Stimulated activated CD8-positive, alpha-beta memory T cell treated with anti-CD3 and anti-CD28 coated beads, Interleukin-4, amount 100 ng/mL, for 1 hour (primary cell): ENCODE data around the gene RPS6KA2.

Source experiments
- DNase-seq, 2 donors: peaks; one replicate each; pipeline ENCODE4 v3.0.0-alpha.2; 2020; ENCODE audit warnings: low read depth in 2 of 2, low spot score in 1 of 2

Gene RPS6KA2

DNA sequence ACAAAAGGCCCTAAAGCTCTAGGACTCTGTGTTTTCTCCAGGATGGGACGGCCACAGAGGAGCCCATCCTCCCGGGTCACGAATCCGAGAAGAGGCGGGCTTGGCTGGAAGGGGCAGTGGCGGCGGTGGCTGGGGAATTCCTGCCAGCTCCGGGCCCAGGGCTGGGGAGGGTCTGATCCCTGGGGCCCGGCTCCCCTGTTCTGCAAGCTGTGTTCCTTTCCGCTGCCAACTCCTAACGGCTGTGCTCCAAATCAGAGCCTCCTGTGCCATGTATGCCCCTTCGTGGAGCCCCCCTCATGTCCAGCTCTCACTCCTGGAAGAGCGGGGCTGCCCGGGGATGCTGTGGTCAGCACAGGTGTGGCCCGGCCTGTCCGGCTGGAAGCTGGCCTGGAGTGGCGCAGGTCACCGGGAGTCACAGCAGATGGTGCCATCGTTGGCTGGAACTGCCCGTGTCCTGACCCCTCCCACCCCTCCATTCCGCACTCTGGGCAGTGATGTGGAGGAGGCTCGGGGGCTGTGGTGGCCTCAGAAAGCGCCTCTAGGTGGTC, 156.1 kb downstream of the RPS6KA2 start:
- no peak for DNase-seq

DNA sequence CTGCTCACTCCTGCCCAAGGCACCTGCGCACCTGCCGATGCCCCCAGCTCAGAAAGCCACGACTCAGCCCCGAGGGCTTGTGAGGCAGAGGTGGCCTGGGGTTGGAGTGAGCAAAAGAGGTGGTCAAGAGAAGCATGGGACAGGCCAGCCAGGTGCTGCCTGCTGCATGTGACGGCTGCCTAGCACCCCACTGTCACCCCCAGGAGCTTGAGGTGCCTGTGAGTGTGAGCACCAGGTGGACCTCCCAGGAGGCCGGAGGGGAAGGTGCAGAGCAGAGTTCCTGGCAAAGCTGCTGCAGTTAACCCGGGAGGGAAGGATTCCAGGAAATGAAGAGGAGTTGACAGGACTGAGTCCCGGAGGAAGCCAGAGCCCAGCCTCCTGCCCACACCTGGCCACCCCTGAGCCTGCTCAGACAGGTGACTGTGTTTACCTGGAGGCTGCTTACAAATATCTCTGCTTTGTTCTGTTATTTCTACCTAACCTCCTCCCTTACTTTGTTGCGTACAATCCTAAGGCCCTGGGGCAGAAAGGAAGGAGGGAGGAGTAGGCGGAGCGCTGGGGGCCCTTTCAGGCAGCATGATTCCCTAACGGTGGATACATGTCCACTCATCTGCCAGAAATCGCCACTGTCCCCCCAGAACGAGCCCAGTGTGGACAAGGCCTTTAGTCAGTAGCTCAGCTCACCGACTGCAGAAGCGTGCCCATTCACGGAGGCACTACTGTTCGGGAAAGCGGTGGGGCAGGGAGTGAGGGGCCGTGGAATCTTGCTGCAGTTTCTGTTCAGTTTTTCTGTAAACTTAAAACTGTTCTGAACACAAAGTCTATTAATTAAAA, 156.8 kb downstream of the RPS6KA2 start:
- DNase-seq: no peak

DNA sequence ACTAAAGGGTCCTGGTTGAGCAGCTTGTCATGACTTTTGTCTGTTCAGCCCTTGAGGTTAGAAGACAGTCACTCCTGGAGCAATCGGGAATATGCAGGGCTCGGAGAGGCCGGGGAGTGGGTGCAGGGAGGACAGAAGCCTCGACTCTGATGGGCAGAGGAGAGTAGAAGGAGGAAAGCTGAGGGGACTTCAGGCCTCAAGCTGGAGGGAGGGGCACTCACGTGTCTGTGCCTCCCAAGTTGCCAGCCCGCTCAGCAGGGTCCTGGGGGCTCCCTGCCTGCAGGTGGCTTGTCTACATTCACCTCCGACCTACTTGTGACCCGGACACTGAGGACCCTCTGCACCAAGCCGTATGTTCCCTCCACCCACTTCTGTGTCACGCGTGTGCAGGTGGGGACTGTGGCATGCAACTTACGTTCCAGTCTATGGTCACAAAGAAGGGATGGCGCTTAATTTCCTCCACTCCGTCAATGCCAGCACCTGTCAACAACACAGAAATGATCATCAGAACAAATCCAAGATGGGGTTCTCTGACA, 157.6 kb downstream of the RPS6KA2 start:
- DNase-seq: no peak

DNA sequence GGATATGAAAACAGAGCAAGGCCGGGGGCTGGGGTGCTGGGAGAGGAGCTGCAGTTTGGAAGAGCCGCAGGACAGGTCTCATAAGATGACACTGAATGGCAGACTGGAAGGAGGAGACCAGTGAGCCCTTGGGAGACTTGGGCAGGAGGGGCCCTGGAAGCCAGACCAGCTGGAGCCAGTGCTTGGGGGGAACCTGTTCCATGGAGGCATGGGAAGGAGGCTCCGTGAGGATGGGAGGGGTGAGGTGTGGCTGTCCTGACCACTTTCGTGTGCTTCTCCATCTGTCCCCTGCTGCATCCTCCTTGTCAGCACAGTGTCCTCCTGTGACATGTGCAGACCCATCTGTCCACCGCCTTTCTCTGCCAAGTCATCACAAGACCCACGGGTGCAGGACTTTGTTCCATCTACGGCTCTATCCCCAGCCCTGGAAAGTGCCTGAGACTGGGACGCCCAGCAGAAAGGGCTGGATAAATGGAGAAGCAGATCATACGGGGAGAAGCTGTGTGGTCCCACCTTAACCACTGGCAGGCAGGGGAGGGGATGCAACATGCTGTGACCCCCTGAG, 159.5 kb downstream of the RPS6KA2 start:
- DNase-seq: no peak

DNA sequence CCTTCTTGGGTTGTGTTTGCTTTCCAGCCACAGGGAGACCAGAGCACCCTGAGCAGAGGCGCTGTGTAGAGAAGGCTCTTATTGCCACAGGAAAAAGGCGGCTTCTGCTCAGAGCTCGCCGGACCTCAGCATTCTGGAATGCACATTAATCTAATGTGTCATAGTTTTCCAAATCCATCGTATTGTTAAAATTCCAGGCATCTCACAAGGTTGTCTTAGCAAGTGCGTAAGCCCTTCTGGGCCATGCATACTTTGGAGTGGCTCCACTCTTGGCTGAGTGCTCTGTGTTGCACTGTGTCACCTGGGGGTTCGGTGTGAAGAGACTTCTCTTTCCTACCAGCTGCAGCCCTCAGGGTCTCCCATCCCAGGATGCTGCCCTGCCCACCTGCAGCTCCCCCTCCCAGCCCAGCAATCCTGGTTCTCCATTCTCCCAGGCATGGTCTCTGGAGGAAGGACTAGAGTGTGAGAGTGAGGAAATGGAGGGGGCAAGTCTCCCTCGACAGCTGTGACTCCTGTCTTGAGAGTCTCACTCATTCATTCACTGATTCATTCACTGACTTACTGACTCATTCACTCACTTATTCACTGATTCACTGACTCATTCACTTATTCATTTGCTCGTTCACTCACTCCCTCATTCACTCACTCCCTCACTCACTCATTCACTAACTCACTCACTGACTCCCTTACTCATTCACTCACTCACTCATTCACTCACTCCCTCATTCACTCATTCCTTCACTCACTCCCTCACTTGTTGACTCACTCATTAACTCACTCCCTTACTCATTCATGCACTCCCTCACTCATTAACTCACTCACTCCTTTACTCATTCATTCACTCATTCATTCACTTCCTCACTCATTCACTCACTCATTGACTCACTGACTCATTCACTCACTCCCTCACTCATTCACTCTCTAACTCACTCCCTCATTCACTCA, 160.6 kb downstream of the RPS6KA2 start:
- DNase-seq: no peak

DNA sequence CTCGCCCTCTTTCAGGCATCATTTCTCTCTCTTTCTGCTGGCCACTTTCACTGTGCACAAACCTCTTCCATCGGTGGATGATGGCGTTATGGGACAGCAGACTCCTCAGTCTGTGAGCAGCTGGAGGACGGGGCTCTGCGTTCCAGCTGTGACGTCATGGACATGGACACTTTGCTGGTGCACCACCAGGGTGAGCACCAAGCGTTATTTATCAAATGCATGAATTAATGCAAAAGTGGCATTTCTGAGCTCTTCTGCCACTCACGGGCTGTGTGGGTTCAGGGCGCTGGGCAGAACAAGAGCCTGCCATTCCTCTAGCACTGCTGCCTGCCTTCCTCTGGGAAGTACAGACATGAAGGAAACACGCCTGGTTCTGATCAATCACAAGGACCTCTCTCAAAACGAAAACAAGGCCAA, 161.4 kb downstream of the RPS6KA2 start:
- DNase-seq: no peak

DNA sequence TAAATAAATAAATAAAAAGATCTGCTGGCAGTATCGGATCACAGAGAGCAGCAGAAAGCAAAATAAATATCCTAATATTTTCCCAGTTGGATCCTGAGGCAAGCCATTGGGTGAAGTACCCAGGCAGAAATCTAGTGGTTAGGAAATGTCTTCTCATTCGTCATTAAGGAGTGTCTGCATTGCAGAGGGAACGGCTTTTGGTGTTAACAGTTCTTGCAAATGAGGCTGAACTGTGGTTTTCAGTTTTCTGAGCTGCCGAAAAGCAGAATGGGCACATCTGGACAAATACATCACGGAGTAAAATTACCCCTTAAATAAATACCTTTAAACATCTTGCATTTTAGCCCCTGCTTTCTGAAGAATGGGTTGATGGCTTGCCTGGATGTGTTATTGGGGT, 162.1 kb downstream of the RPS6KA2 start:
- no peak for DNase-seq

DNA sequence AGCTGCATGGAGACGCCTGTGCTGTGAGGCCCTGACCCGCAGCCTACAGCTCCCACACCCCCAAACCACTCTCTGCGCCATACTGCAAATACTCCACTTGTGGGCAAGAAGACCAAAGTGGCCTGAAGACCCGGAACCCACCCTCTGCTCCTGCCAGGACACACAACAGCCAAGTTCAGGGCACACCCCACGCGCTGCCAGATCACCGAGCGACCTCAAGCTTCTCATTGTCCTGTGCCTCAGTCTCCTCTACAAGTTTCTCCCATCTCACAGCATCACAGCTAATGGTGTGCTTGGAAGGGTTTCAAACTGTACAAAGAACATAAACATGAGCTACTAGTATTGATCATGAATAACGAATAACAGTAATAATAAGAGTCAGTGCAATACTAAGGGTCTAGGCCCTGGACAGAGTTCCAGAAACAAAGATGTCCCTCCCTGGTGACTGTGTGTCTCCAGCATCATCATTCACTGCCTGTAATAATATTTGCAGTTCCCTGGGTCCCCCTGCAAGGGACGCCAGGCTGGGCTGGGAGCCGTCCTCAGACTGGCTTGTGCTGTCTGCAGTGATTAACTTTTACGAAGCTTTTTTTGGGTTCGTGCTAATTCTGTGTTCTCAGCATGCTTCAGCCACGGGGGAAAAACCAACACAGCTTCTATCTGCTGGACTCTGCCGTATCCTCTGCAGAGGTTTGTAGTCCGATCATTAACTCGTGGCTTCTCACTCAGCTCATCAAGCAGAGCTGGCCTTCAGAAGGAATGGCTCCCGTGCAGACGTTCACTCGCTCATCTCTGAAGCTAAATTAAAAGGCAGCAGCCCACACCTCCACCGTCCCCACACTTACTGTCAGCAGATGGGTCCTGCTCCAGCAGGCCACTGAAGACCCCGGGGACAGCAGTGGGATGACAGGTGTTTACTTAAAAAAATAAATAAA, 162.7 kb downstream of the RPS6KA2 start:
- no peak for DNase-seq

DNA sequence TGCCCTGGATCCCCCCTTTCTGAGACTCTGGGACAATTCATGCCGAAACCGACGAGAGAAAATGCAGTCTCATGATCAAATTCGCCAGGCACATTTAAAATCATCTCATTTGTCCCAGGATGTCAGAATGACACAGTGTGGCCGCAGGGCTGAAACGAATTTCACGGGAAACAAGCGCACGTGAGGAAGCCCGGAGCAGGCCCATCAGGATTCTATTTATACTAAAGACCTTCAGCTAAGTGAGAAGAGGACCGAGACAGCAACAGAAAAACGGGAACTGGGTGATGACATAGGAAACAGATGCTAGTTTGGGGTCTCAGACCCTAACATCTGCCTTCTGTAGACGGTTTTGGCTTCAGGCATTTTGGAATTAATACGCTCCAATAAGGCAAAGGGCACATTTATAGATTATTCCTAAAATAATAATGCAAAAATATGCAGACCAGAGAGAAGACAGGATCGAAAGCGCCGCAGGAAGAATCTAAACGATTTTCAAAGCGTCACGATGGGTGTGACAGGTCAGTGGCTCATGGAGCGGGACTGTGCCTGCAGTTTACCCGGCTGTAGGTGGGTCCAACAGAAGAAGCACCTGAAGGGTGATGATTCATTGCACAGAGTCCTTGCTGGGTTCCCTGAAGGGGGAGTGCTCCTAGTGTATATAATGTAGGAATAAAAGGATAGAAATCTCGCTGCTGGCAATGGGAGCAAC, 163.5 kb downstream of the RPS6KA2 start:
- no peak for DNase-seq

DNA sequence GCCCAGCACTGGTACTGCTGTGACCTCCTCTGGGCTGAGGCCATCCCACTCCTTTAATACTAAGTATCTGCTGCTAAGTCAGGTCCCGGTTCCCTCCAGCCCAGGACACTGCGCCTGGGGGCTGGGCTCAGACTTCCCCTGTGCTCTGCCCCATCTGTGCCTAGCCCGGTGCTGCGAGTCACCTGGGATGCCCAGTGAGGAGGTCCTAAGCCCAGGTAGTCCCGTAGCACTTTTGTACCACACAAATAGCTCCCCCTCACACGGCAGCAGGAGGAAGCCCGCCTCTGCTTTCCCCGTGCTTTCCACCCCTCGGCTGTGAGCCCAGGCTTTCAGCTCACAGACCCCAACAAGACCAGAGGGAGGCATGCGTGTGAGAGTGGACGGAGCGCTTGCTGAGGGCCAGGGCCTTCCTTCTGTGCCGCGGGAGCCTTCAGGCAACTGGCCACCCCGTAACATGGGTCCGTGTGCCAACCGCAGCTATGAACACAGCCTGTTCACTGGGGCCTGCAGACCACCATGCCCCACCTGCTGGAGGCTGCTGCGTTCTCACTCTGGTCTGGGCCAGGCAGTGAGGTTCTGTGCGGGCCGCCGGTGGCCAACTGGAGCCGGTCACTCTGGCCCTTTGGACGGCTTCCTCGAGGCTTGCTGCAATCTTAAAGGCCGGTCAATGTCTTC, 164.5 kb downstream of the RPS6KA2 start:
- no peak for DNase-seq

DNA sequence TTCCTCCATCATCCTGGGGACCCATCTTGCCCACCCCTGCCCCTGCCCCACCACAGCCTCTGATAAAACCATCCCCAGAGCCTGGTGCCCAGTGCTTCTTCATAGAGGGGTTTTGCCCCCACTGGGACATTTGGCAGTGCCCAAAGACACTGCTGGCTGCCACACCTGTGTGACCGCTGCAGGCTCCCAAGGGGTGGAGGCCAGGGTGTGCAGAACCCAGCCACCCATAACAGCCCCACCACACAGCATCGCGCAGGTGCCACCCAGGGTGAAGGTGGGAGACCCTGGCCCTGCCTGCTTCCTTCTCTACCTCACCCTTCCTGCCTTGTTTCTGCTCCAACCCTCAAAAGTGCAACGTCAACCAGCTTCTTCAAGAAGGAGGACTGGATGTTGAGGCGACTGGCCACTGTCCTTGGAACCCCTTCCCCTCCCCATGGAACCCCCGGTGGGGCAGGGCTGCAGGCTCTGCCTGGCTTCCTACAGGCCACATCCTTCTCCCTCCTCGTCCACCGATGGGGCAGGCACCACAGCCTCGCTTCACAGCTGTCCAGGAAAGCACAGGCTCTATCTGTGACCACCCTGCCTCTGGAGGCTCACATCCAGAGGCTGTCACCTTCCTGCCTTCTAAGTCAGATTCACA, 165.1 kb downstream of the RPS6KA2 start:
- DNase-seq: no peak

DNA sequence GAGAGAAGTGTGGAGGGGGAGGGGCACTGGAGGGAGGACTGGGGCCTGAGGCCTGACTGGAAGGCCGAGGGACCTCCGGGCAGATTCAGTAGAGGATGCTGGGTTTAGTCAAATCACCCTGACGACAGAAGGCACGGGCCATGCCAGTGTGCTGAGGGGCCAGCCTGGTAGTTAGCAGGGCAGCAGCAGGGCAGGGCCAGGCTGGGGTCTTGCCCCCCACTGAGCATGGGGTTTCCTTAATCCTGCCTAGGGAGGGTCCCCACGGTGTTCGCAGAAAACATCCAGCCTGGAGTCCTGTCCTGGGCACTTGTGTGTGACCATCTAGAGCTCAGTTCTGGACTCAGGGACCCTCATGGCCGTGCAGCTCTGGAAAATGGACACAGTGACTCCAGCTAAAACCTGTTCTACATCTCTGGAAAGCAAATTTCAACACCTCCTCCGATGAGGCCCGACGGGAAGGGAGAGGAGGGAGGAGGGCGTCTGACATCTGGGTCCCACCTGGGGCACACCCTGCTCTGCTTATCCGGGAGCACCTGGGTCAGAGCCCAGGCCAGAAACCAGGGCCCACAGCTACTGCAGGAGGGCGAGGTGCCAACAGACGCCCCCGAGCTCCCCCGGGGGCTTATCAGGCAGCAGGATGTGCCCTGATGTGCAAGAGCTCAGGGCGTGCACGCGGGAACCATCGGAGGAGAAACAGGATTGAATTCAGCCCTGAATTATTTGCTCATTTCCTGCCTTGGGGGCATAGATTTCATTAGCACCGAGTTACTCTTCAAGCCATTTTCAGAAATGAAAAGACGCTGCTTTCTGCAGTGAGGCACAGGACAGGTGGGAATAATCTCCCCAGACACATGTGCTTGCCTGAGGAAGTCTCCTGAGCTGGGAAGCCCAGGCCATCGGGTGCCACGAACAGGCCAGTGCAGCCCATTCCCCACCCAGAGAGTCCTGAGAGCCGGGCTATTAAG, 166.3 kb downstream of the RPS6KA2 start:
- no peak for DNase-seq

DNA sequence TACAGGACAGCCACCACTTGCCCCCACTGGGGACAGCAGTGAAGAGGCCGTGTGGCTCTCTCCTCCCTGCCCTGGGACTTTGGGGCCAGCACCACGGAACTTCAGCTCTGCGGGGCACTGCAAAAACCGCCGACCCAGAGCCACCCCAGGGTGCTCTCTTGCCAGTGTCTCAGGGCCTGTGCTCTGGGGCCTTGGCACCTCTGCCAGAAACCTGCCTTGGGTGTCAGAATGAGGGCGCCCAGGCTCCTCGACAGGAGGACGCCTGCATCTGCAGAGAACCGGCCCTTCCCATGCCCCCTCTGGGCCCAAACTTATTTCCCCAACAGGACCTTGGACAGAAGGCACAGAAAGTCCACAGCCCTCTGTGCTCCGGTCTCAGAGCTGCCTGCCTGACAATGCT, 167.1 kb downstream of the RPS6KA2 start:
- no peak for DNase-seq

DNA sequence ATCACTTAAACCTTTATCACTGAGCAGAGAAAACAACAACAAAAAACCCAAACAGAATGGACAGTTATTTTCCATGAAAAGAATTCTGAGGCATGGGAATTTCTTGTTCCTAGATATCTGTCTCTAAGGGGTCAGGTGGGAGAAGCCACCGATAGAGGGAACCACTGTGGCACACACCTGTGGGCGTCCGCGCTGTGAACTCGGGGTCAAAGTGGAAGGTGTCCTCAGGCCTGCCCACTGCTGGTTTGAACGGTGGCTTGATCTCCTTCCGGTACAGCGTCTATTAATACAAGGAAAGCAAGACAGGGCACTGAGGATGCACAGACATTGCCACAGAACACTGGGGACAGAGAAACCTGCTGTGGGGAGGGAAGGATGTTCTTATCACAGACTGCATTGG, 167.8 kb downstream of the RPS6KA2 start:
- DNase-seq: no peak

DNA sequence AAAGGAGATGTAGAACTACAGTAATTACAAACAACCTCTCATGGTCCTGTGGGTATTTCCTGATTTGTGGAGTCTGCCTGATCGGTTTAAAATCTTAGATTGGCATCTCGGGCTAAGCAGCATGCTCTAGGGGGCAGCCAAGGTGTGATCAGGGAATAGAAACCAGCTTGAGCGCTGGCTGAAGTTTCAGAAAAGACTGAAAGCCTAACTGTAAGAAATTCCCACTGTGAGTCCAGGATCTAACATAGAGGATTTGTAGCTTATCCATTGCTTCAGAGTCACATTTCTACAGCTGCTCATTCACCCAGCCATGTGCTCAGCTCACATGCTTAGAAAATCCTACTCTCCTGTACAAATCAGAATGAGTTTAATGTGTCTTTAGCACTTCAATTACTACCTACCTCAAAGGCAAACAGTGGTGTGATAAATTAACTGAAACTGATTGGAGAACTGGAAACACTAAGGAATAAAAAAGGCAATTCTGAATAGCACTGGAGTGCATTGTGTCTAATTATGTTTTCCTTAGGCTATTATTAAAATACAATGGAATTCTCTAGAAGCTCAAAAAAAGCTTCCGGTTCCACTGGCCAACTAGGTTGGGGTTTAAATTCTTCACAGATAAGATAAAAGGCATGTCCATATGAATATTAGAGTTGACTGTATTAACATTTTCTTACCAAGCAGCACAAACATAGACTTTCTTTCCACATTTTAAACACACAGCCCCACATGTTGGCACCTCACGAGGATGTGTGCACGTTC, 170.5 kb downstream of the RPS6KA2 start:
- no peak for DNase-seq

DNA sequence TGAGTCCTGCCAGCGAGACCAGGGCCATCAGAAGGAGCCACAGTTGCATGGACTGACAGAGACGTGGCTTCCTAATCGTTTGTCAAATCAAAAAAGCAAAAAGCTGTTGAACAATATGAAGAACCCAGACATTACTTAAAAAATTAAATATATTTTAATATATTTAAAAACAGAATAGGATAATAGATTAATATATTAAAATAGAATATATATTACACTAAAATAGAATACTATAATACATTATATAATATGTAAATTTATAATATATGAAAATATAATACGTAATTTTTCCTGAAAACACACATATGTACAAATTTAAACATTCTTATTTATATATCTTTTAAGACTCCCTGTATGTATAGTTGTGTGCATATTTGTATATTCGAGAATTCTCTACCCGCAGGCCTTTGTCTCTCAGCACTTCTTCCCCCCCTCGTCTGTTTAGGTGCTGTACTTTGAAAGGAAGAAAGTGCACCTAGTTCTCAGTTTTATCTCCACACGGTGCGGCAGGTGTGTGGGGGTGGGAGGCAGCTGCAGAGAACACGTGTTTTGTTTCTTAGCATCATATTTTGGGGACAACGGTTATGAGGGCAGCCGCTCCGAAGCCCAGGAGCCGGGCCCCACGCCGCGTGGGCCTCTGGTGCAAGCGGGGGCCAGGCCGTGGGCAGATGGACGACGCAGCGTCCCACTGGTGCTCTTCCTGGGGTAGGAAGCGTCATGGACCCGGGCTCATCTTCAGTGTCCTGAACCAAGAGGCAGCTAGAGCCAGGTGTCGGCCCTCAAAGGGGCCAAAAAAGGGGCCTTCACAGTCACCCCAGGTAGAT, 172.1 kb downstream of the RPS6KA2 start:
- no peak for DNase-seq
